GM12878 (cell line): Measurements from ENCODE around the gene HECTD3. TPM values are rescaled to one million over a fixed set of nuclear protein-coding genes. Genes with fewer than 3 reads are reported as not detected.

Experiments
- ATAC-seq: fragments of 200-7000 bp; cut with Tn5 transposase; 3 replicates; pipeline ENCODE4 v1.9.1; 2020; ENCODE audit warnings: mild to moderate bottlenecking, moderate library complexity
- BruUV-seq: library from RNA; stranded (reverse); fragments of 400-500 nt; replicated peaks from 2 replicates; lab custom pipeline; 2021; lab: Mats Ljungman, UMichigan
- CTCF ChIA-PET: fragments of 300-600 bp; sonication (Branson Sonifier 250); formaldehyde crosslinking; extraction: SDS; loops from one replicate; lab custom pipeline; 2021; ENCODE audit warnings: inconsistent platforms; lab: Yijun Ruan, JAX
- POLR2A ChIA-PET: fragments of 350-600 bp; formaldehyde crosslinking; extraction: SDS; loops from one replicate; lab custom pipeline; 2021; ENCODE audit warnings: inconsistent platforms; lab: Charles Lee
- RAD21 ChIA-PET: fragments of 300-600 bp; sonication (Branson Sonifier 250); formaldehyde crosslinking; loops from one replicate; lab custom pipeline; 2023; ENCODE audit warnings: antibody characterized with exemption; ENCODE audit not compliant: unreplicated experiment; lab: Charles Lee
- SMC1A ChIA-PET: fragments of 300-600 bp; sonication (Branson Sonifier 250); formaldehyde crosslinking; loops from one replicate; lab custom pipeline; 2023; ENCODE audit not compliant: unreplicated experiment, uncharacterized antibody; lab: Charles Lee
- DNase-seq: peaks from one replicate; pipeline ENCODE4 v3.0.0-alpha.2; 2011; ENCODE audit warnings: low read depth, low spot score
- FAIRE-seq: peaks from 3 replicates; lab custom pipeline; 2011; peaks lifted over from hg19 to GRCh38; lab: Jason Lieb, UNC
- H2AFZ ChIP-seq: 2 replicates; pipeline ENCODE4 v1.6.0; 2011; ENCODE audit warnings: low read depth, low read length, control low read depth; ENCODE audit not compliant: control insufficient read depth
- H3K27ac ChIP-seq: 2 replicates; pipeline ENCODE4 v1.5.1; 2011; ENCODE audit warnings: control low read depth; ENCODE audit not compliant: control insufficient read depth, insufficient read depth
- H3K27me3 ChIP-seq, 2 experiments: replicated peaks in 1 of 2; 2 replicates each; pipeline versions ENCODE4 v1.6.0 to v1.6.1; 2011; ENCODE audit warnings: low read length in 1 of 2; ENCODE audit not compliant: control insufficient read depth in 2 of 2, insufficient read depth in 2 of 2
- H3K36me3 ChIP-seq, 2 experiments: 2 replicates each; pipeline ENCODE4 v1.5.1; 2011; ENCODE audit warnings: low read length in 1 of 2; ENCODE audit not compliant: control insufficient read depth in 2 of 2, insufficient read depth in 2 of 2
- H3K4me1 ChIP-seq: 2 replicates; pipeline ENCODE4 v1.6.1; 2011; ENCODE audit warnings: mild to moderate bottlenecking, low read length, moderate library complexity, mixed read lengths; ENCODE audit not compliant: control insufficient read depth, insufficient read depth
- H3K4me2 ChIP-seq: 2 replicates; pipeline ENCODE4 v1.6.0; 2011; ENCODE audit warnings: control low read depth; ENCODE audit not compliant: control insufficient read depth, insufficient read depth
- H3K4me3 ChIP-seq: fragments of 200-600 bp; sonication (generic); 2 replicates; pipeline ENCODE4 v1.5.1; 2016
- H3K79me2 ChIP-seq: 2 replicates; pipeline ENCODE4 v1.6.0; 2011; ENCODE audit warnings: low read length; ENCODE audit not compliant: control insufficient read depth, insufficient read depth
- H3K9ac ChIP-seq: 2 replicates; pipeline ENCODE4 v1.8.0; 2011; ENCODE audit warnings: low read length, control low read depth, mixed read lengths; ENCODE audit not compliant: control insufficient read depth, insufficient read depth
- H3K9me3 ChIP-seq: replicated peaks from 3 replicates; pipeline ENCODE4 v1.5.1; 2011; ENCODE audit warnings: mild to moderate bottlenecking, low read length; ENCODE audit not compliant: control insufficient read depth, insufficient read depth
- H4K20me1 ChIP-seq: 2 replicates; pipeline ENCODE4 v1.6.0; 2011; ENCODE audit not compliant: control insufficient read depth, insufficient read depth
- FOXK2 ChIP-seq: fragments of 450-650 bp; IDR thresholded peaks from 2 replicates; pipeline ENCODE4 v1.6.1; 2017; ENCODE audit warnings: mild to moderate bottlenecking, moderate library complexity
- HDAC6 ChIP-seq: fragments of 200-600 bp; sonication (generic); IDR thresholded peaks from one replicate; pipeline ENCODE4 v1.8.0; 2017; ENCODE audit warnings: antibody characterized with exemption; ENCODE audit not compliant: unreplicated experiment
- MAX ChIP-seq: IDR thresholded peaks from 2 replicates; pipeline ENCODE4 v1.6.1; 2012; ENCODE audit warnings: low read depth, low read length, improper control_type of control experiment
- MYB ChIP-seq: fragments of 150-350 bp; IDR thresholded peaks from 2 replicates; pipeline ENCODE4 v1.6.1; 2014; ENCODE audit warnings: mild to moderate bottlenecking, low read depth, low read length, borderline replicate concordance
- NR2C1 ChIP-seq: fragments of 450-650 bp; IDR thresholded peaks from 2 replicates; pipeline ENCODE4 v1.6.1; 2017; ENCODE audit warnings: antibody characterized with exemption, mild to moderate bottlenecking, moderate library complexity
- PAX5 ChIP-seq: IDR thresholded peaks from 2 replicates; pipeline ENCODE4 v1.6.1; 2011; ENCODE audit warnings: low read depth, low read length, borderline replicate concordance
- PBX3 ChIP-seq: IDR thresholded peaks from 2 replicates; pipeline ENCODE4 v1.6.1; 2011; ENCODE audit warnings: mild to moderate bottlenecking, low read depth, low read length, moderate library complexity; ENCODE audit not compliant: insufficient replicate concordance
- POLR2A ChIP-seq: IDR thresholded peaks from 2 replicates; pipeline ENCODE4 v1.6.1; 2011; ENCODE audit warnings: low read depth, mild to moderate bottlenecking, low read length
- POLR2AphosphoS2 ChIP-seq: IDR thresholded peaks from 2 replicates; pipeline ENCODE4 v1.6.1; 2011; ENCODE audit warnings: low read depth, mild to moderate bottlenecking, low read length, improper control_type of control experiment, moderate library complexity
- RBBP5 ChIP-seq: fragments of 200-600 bp; sonication (generic); conservative IDR thresholded peaks from 2 replicates; pipeline ENCODE4 v1.6.1; 2016
- TCF7 ChIP-seq: IDR thresholded peaks from 2 replicates; pipeline ENCODE4 v1.6.1; 2014; ENCODE audit warnings: antibody characterized with exemption, borderline replicate concordance
- YBX1 ChIP-seq: fragments of 450-650 bp; IDR thresholded peaks from 2 replicates; pipeline ENCODE4 v1.6.1; 2016; ENCODE audit warnings: antibody characterized with exemption
- ZBTB11 ChIP-seq: fragments of 450-650 bp; formaldehyde crosslinking; IDR thresholded peaks from 2 replicates; pipeline ENCODE4 v1.5.0; 2022; ENCODE audit warnings: mild to moderate bottlenecking, missing genetic modification characterization
- ZNF384 ChIP-seq: IDR thresholded peaks from 2 replicates; pipeline ENCODE4 v1.6.1; 2012; ENCODE audit warnings: low read depth, mild to moderate bottlenecking, low read length, improper control_type of control experiment, borderline replicate concordance
- ZSCAN29 ChIP-seq: fragments of 450-650 bp; IDR thresholded peaks from 2 replicates; pipeline ENCODE4 v1.6.1; 2017; ENCODE audit warnings: mild to moderate bottlenecking, moderate library complexity
- WGBS: methylation state at CpG from one replicate; pipeline ENCODE4 v1.1.6; 2016; ENCODE audit warnings: low lambda C conversion rate; ENCODE audit not compliant: insufficient replicate concordance, insufficient coverage; ENCODE audit errors: missing lambda C conversion rate; 5-methylcytosine and 5-hydroxymethylcytosine counted together
- in situ Hi-C: fragments of 300-500 bp; cut with MboI; formaldehyde crosslinking; loops from 9 replicates; pipeline ENCODE4 v1.14.3; 2018; ENCODE audit warnings: mixed read lengths
- intact Hi-C: fragments of 100-400 bp; cut with micrococcal nuclease; formaldehyde crosslinking; loops from one replicate; pipeline ENCODE4 v1.14.2; 2022; ENCODE audit not compliant: unreplicated experiment
- polyA plus RNA-seq, 11 experiments: library from polyadenylated mRNA; depleted of rRNA in 4 of 11; unstranded in 6 of 11; stranded (reverse) in 5 of 11; fragments of >200 nt; fragmentation: Nextera tagmentation in 4 of 11; fragmentation: Illumina TruSeq in 1 of 11; extraction: Ambion mirVana in 4 of 11; extraction: Trizol in 1 of 11; gene quantifications; 1 replicate in 1 of 11; 2 replicates in 10 of 11; pipeline versions ENCODE4 v1.2.1 to v1.2.3, GENCODE V29; 2011 to 2016; ENCODE audit warnings: inconsistent platforms in 2 of 11, missing spikeins in 2 of 11, low read depth in 1 of 11
- total RNA-seq, 4 experiments: library from RNA; depleted of rRNA in 3 of 4; stranded (reverse); fragments of >200 nt in 3 of 4; fragmentation: Illumina TruSeq in 1 of 4; extraction: Trizol in 1 of 4; gene quantifications; 2 replicates each; pipeline versions ENCODE4 v1.2.1 to v1.2.3, GENCODE V29; 2013 to 2021

Gene HECTD3
- total and polyA plus RNA-seq, 10 of the 15 experiments (the other 5 are each of a cell fraction or from before 2014, with no cell fraction given): 3.4 to 30.4 (median 22.6) TPM

GRCh38 chr1:45044916-45045315, 33.8 kb upstream of the HECTD3 start:
- ChIA-PET CTCF (no interaction called here), POLR2A (no interaction called here), RAD21 (no interaction called here), SMC1A (no interaction called here)
- intact Hi-C loops (no loop called here), in situ Hi-C loops (no loop called here)
- H4K20me1 ChIP-seq: no peaks in the 10 kb centered on the region
- no TSS peak for BruUV-seq
- ATAC-seq (no peak), FAIRE-seq (no peak)
- H3K79me2 ChIP-seq: no peaks in the 10 kb centered on the region
- 93% methylated on average over 1 of the region's 1 CpG for WGBS
- no peak overlapping the region for H2AFZ ChIP-seq
- no peak overlapping the region for H3K4me3 ChIP-seq
- H3K9ac ChIP-seq: no peak overlapping the region
- H3K36me3 ChIP-seq: no peaks in the 10 kb centered on the region
- no peaks in the 10 kb centered on the region for H3K27me3 ChIP-seq
- H3K27ac ChIP-seq: no peak overlapping the region
- H3K4me1 ChIP-seq: no peaks in the 10 kb centered on the region
- TF ChIP-seq PAX5 (no peak), ZNF384 (no peak), TCF7 (no peak), ZSCAN29 (no peak), MAX (no peak), HDAC6 (no peak)
- TF ChIP-seq, all 136 proteins: peak for 0
- Histone ChIP-seq H3K4me2 (no peak overlapping the region), H3K9me3 (no peaks in the 10 kb centered on the region)
- DNase-seq: no peak

- in situ Hi-C loops (no loop called here), intact Hi-C loops (no loop called here)
- SMC1A ChIA-PET: interaction anchor here (1.0 to 2.1 kb wide), 4 partner anchors 11 to 90 kb away, joined by 3 to 4 read pairs (median 3); partner anchors contain the start of gene UROD
- no peak for ATAC-seq
- Histone ChIP-seq H3K4me2 (no peak overlapping the region), H3K4me1 (no peaks in the 10 kb centered on the region), H3K27ac (no peak overlapping the region), H2AFZ (no peak overlapping the region; the same call in 1 of the 2 replicates), H3K9ac (no peak overlapping the region), H3K79me2 (no peaks in the 10 kb centered on the region), H4K20me1 (no peaks in the 10 kb centered on the region), H3K27me3 (no peaks in the 10 kb centered on the region), H3K9me3 (no peaks in the 10 kb centered on the region), H3K4me3 (no peak overlapping the region), H3K36me3 (no peaks in the 10 kb centered on the region)
- CTCF ChIA-PET: interaction anchor here (1.6 kb wide), 1 partner anchor 32 kb away, joined by 4 read pairs; the partner anchor contains the start of genes HECTD3 and UROD
- POLR2A ChIA-PET: no interaction called here
- BruUV-seq: no TSS peak
- RAD21 ChIA-PET: interaction anchor here (1.0 kb wide), 1 partner anchor 12 kb away, joined by 3 read pairs; no protein-coding TSS in a partner anchor
- FAIRE-seq: no peak
- WGBS: 76% methylated on average over 5 of the region's 5 CpGs
- no peak for DNase-seq
- TF ChIP-seq YBX1 (no peak), MYB (no peak), POLR2AphosphoS2 (no peak), ZBTB11 (CRISPR knock-in tag) (no peak), POLR2A (no peak), RBBP5 (no peak), PBX3 (no peak), HDAC6 (no peak), NR2C1 (no peak), FOXK2 (no peak)
Measured at GRCh38 chr1:45043094-45043493, 32.0 kb upstream of the HECTD3 start.
